ENCODE data around the gene PSMD2. TPM values are rescaled to one million over a fixed set of nuclear protein-coding genes. Genes with fewer than 3 reads are reported as not detected.

The PSMD2 gene
- total and polyA plus RNA-seq, 2 of the 8 experiments (the other 6 are each of a cell fraction or from before 2014, with no cell fraction given): 350 to 363 TPM

- H3K56ac ChIP-seq (replicated peaks; ENCODE audit: insufficient read length, low read depth, low read length): no peak overlapping the region
- no peak overlapping the region for H3K4ac ChIP-seq (replicated peaks; ENCODE audit: insufficient read length, low read depth, low read length)
- H3K27ac ChIP-seq (ENCODE audit: low read depth, low read length): no peak overlapping the region
- no peak overlapping the region for H2BK120ac ChIP-seq (replicated peaks; ENCODE audit: low read depth, low read length)
- CTCF ChIA-PET (ENCODE audit: partially characterized antibody): interaction anchor here (0.6 to 14.0 kb wide), 9 partner anchors 11 to 190 kb away, joined by 3 to 136 read pairs (median 3); partner anchors contain the start of gene VWA5B2
- peaks cover 0 to 10% (median 4%) of the 10 kb centered on the region in 4 experiments; a peak in 4 of 7 replicates for H3K4me1 ChIP-seq (replicated peaks in 1 of 4; ENCODE audit: control insufficient read depth in 3 of 4, insufficient read depth in 4 of 4, low read length in 3 of 4)
- H2AK5ac ChIP-seq (ENCODE audit: low read depth, low read length): no peak overlapping the region
- no peak overlapping the region for H2BK12ac ChIP-seq (ENCODE audit: low read depth, low read length)
- FAIRE-seq (no peak), DNase-seq (ENCODE audit: low read depth in 1 of 2, low spot score in 2 of 2) (no peak)
- H4K91ac ChIP-seq (replicated peaks; ENCODE audit: insufficient read length, low read length): no peak overlapping the region
- H3K4me2 ChIP-seq (ENCODE audit: insufficient read depth in 1 of 2, low read depth in 2 of 2, low read length in 2 of 2): no peak overlapping the region
- POLR2A ChIA-PET (ENCODE audit: partially characterized antibody): interaction anchor here (2.5 kb wide), 1 partner anchor 17 kb away, joined by 12 read pairs; no protein-coding TSS in a partner anchor
- H3K27me3 ChIP-seq (replicated peaks in 1 of 4; ENCODE audit: control insufficient read depth in 3 of 4, extremely low read depth in 1 of 4, insufficient read depth in 3 of 4, low read length in 3 of 4): peaks cover 2 to 37% (median 27%) of the 10 kb centered on the region in 4 experiments
- WGBS, 2 experiments (ENCODE audit: extremely low coverage in 1 of 2, insufficient coverage in 1 of 2, insufficient read length in 1 of 2, insufficient replicate concordance in 2 of 2, low coverage in 1 of 2, low lambda C conversion rate in 2 of 2, missing lambda C conversion rate in 1 of 2): 93% methylated on average over 23 of the region's 23 CpGs; no CpG with 5 or more reads in 1 of the 2 experiments
- H3K79me2 ChIP-seq (ENCODE audit: control insufficient read depth in 1 of 2, insufficient read depth in 2 of 2, low read length in 2 of 2): no peaks in the 10 kb centered on the region
- H2BK5ac ChIP-seq (ENCODE audit: low read depth, low read length): no peak overlapping the region
- H4K5ac ChIP-seq (ENCODE audit: insufficient read length, low read depth, low read length): no peak overlapping the region
- no peak overlapping the region for H3K23ac ChIP-seq (ENCODE audit: insufficient read length)
- no peaks in the 10 kb centered on the region for H3K36me3 ChIP-seq (ENCODE audit: control insufficient read depth in 2 of 4, insufficient read depth in 4 of 4, low read length in 3 of 4)
- no peak for TF ChIP-seq RNF2 (IDR thresholded peaks at IDR 0.05; ENCODE audit: borderline replicate concordance, low read depth, low read length, missing control alignments, poor library complexity, severe bottlenecking)
- TF ChIP-seq SAP30 (IDR thresholded peaks at IDR 0.05; ENCODE audit: insufficient read depth, insufficient replicate concordance, low read length): no peak
- no peak for TF ChIP-seq RBBP5 (IDR thresholded peaks at IDR 0.05; ENCODE audit: borderline replicate concordance, low read depth, low read length)
- TF ChIP-seq TBP (IDR thresholded peaks at IDR 0.05; ENCODE audit: low read depth, low read length): no peak
- no peak for TF ChIP-seq GTF2F1 (IDR thresholded peaks at IDR 0.05; ENCODE audit: borderline replicate concordance, low read depth, low read length)
- TF ChIP-seq HDAC6 (IDR thresholded peaks at IDR 0.05; ENCODE audit: low read depth, low read length): no peak
- TF ChIP-seq PHF8 (conservative IDR thresholded peaks at IDR 0.05; ENCODE audit: low read depth, low read length): no peak
- H2BK20ac ChIP-seq (ENCODE audit: low read length): no peak overlapping the region
- H4K20me1 ChIP-seq (replicated peaks in 1 of 2; ENCODE audit: control insufficient read depth in 1 of 2, insufficient read depth in 2 of 2, low read length in 2 of 2): peaks cover 16 to 19% of the 10 kb centered on the region in 2 experiments
- no peak overlapping the region for H2AFZ ChIP-seq (ENCODE audit: low read length)
- H3K18ac ChIP-seq (ENCODE audit: extremely low read depth, low read length): no peak overlapping the region
- no peak overlapping the region; the same call in 1 of the 2 replicates for H4K8ac ChIP-seq (ENCODE audit: extremely low read depth, insufficient read depth, low read length)
- H3K9ac ChIP-seq (replicated peaks in 1 of 4; ENCODE audit: extremely low read depth in 1 of 4, low read depth in 3 of 4, low read length in 3 of 4): no peak overlapping the region
- no peak overlapping the region for H3K14ac ChIP-seq (ENCODE audit: insufficient read length)
- H3K79me1 ChIP-seq (ENCODE audit: low read depth, low read length): no peaks in the 10 kb centered on the region
- peaks cover 17% of the 10 kb centered on the region for H3K23me2 ChIP-seq (ENCODE audit: low read depth, low read length)
- H3K4me3 ChIP-seq (ENCODE audit: extremely low read depth in 1 of 4, insufficient read depth in 2 of 4, low read depth in 3 of 4, low read length in 4 of 4): no peak overlapping the region
- H3K9me3 ChIP-seq (ENCODE audit: insufficient read depth in 2 of 2, low read depth in 1 of 2, low read length in 1 of 2): no peaks in the 10 kb centered on the region
- no peak overlapping the region for H2BK15ac ChIP-seq (ENCODE audit: low read length)
These were observed 41.7 kb upstream of the PSMD2 start for GRCh38 chr3:184257083-184257915.

Data from H1 (cell line).